ENCODE results near the gene SOX15.
A peak's percentile ranks its signal among the peaks of the same experiment; 100 is the strongest.
"Not testable (repeated sequence)": the region's sequence is repeated elsewhere in the genome, so short reads cannot be mapped to it uniquely, and the experiment has no call there.

The SOX15 gene

DNA sequence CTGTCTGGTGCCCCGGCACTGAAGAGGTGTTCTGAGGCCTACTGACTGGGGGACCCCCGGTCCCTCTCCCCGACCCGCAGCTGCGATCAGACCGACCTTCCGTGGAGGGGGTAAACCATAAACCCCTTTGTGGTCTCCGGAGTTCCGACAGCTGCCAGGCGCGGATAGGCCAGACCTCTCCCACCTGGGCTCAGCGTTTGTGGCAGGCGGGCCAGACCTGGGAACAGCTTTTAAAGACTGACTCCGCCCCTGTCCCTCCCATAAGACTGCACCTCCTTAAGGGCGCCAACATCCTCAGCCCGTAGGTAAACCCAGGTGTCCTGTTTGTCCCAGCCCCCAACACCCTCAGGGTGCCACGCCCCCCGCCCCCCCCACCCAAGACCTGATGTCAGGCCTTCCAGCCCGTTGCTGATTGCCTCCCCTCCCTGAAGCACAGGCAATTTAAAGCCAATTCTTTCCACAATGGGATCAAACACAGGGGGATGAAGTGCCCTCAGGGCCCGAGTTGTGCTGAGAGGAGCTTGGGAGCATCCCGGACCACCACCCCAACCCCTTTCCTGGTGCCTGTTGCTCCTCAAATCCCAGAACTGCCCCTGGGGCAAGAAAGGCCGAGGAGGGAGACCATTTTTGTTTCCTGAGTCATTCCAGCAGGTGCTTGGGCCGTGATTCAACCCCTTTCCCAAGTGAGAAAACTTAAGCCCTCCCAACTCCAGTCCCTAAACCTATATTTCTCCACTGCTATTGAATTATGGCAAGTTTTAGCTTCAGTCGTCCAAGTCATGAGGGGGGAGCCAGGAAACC lies at the start of gene SOX15:
Gene SOX15, minus strand, starts transcription at position 204 of the 801 bp plus-strand sequence. CDS start 418 bp downstream, outside the sequence.
- peak; percentile 44 for DNase-seq

DNA sequence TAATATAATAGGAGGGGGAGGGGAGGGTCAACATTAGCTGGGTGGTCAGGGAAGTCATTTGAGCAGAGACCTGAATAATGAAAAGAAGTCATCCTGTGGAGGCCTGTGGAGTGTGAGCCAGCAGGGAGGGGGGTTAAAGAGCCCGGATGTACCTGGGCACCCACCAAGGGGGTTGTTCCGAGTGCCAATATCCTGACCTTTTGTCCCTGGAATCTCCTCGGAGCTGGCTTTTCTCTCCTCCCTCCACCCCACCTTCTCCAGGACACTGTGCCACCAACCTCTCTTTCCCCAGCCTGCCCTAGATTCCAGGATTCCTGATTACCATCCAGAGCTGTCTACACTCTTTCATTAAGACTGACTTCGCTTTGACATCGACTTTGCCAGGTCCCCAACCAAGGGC lies 46.3 kb upstream of the SOX15 start:
- no peak for DNase-seq

DNA sequence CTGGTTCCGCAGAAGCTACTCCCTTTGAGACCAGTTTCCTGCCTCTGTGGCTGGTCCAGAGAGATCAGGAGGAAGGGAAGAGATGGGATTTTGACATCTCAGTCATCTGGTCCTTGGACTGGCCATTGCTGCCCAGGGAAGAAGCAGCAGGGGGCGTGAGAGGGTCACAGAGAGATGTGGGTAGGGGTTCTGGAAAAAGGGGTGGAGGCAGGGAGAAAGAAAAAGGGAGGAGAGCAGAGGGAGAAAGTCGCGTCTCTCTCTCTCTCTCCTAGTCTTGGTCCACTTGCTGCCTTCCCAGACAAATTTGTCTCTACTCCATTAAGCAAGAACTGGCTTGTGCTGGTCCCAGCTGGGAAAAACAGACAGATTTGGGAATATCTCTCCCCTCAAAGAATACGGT lies 44.5 kb upstream of the SOX15 start:
- peak; percentile 81 for DNase-seq

GRCh38 chr17:7633093-7633492 lies 43.2 kb upstream of the SOX15 start:
- DNase-seq: no peak

GRCh38 chr17:7632492-7632894 lies 42.6 kb upstream of the SOX15 start:
- DNase-seq: no peak

DNA sequence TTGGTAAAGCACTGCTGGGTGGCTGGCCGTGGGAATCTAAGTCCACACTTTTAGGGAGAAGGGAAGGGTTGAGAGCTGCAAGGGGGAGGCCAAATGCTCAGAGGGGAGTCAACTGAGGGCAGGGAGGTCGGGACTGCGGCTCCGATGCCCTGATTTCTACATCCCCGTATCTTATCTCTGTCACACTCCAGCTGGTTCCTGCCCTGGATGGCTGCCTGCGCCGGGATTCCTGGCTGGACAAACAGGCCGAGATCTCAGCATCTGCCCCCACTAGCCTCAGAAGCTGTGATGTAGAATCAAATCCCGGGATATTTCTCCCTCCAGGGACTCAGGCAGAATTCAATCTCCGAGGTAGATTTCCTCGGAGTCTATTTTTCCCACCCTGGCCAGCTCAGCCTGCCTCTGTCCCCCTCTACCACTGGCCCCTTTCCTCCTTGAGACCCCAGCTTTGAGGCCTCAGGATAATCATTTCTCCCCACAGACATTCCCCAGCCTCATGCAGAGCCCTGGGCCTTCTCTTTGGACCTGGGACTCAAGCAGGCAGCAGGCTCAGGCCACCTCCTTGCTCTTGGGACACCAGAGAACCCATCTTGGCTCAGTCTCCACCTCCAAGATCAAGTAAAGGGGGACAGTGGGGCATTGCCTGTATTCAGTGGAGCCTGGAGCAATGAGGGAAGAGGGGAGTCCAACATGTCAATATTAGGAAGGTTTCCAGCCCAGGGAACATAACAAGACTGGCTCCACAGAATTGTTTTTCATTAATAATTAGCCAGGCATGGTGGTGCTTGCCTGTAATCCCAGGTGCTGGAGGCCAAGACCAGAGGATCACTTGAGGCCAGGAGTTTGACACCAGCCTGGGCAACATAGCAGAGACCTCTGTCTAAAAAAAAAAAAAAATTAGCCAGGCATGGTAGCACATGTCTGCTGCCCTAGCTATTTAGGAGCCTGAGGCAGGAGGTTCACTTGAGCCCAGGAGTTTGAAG lies 41.8 kb upstream of the SOX15 start:
- no peak for DNase-seq

GRCh38 chr17:7629939-7630571 lies 40.2 kb upstream of the SOX15 start, which contains the start of gene SHBG:
Gene SHBG, plus strand, starts transcription at chr17:7630135. Its CDS starts 38 bp downstream, at chr17:7630173.
- no peak for DNase-seq

DNA sequence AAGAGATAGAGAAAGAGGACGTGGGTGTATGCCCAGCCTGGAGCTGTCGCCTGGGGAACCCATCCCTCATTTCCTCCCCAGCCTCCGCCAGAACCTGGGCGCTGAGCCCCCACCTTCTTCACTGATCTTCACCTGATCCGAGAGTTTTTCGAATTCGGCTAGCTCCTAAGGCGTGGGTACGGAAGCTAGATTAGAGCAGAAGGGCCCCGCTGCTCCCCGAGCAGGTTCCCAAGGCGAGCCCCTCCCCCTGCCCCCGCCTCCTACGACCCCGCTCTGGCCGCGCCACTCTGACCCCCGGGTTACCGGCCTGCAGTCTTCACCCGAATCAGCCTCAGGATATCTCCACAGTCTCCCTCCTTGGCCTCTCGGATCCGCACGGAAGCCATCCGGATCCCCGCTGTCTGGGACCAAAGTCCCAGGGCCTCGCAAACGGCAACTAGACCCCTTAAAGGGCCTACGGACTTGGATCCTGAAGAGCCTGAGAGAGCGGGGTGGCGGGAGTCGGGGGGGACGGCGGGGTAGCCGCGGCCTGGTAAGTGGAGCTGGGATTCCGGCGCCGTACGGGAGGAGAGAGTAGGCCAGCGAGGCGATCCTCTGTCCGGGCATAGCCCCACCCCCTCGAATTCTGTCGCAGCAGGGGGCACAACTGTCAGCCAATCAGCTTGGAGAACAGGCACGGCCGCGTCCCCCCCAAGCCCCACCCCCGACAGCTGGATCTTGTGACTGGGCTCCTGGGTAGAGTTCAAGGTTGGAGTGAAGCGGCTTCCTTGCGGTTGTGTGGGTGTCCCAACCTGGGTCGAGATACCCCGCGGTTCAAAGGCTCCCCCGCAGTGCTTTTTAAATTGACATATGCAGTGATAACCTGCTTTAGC lies 37.6 kb upstream of the SOX15 start, which contains the start of gene SAT2:
Gene SAT2, minus strand, starts transcription at position 572 of the 872 bp plus-strand sequence. Its CDS starts 186 bp downstream, at position 386.
- DNase-seq: peak; percentile 97

DNA sequence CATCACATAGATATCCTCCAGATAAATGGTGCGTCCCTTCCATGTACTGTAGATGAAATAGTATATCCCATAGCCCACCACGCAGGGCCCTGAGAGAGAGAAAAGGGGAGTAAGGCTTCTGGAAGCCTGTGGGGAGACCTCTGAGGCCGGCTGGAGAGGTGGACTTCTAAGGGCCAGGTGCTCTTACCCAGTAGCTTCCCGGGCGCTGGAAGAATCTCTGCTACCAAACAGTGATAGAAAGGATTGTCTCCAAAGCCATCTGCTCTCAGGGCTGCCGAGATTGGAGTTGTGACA lies 37.0 kb upstream of the SOX15 start:
- DNase-seq: peak; percentile 36

GRCh38 chr17:7626307-7626706 lies 36.4 kb upstream of the SOX15 start:
- DNase-seq: no peak

DNA sequence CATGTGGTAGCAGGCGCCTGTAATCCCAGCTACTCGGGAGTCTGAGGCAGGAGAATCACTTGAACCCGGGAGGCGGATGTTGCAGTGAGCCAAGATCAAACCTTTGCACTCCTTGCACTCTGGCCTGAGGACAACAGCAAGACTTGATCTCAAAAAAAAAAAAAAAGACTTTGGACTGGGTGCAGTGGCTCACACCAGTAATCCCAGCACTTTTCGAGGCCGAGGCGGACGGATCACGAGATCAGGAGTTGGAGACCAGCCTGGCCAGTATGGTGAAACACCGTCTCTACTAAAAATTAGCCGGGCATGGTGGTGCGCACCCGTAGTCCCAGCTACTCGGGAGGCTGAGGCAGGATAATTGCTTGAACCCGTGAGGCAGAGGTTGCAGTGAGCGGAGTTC lies 35.9 kb upstream of the SOX15 start:
- DNase-seq: not testable (repeated sequence)

- DNase-seq: no peak
These were observed 33.8 kb upstream of the SOX15 start for GRCh38 chr17:7623661-7624060.

DNA sequence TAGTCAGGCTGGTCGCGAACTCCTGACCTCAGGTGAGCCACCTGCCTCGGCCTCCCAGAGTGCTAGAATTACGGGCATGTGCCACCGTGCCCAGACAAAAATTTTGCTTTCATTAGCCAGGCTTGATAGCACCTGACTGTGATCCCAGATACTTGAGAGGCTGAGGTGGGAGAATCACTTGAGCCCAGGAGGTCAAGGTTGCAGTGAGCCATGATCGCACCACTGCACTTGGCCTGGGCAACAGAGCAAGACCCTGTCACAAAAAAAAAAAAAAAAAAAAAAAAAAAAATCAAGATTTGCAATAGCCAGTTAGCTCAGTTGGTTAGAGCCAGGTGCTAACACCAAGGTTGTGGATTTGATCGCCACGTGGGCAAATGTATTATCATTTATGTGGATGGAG lies 30.9 kb upstream of the SOX15 start:
- DNase-seq: no peak

GRCh38 chr17:7618608-7619007 lies 28.7 kb upstream of the SOX15 start:
- no peak for DNase-seq

- DNase-seq: no peak
These were observed 25.4 kb upstream of the SOX15 start for GRCh38 chr17:7615265-7615747.

DNA sequence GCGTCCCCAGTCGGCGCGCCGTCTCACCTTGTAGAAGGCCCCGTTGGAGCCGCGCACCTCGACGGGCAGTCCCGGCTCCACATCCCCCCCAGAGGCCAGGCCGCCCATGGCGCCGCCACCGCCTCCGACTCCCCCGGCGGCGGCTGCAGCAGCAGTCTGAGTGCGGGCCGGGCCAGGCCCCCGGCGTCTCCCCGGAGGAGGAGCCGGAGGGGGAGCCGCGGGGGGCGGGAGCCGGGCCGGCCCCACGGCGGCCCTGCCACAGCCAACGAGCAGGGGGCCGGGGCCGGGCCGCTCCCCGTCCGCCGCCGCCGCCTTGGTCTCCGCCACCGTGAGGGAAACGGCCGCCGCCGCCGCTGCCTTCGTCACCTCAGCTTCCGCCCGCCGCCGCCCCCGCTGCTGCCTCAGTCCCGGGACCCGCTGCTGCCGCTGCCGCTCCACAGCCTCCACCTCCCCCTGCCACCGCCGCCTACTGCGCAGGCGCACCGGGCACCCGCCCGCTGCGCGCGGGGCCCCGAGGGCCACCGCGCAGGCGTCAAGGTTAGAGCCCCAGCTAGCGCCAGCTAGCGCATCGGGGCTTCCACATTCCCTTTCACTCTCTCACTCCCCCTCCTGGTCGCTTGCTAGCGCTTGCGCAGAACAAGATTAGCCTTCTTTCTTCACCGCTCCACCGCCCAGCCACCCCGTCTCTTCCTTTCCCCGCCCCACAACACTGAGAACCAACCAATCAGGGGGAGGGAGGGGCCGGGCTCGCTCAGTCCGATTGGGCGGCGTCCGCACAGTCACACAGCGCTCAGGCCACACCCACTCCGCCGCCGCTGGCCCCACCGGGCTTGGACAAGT lies 24.8 kb upstream of the SOX15 start, which contains the start of gene FXR2:
Gene FXR2, minus strand, starts transcription at position 473 of the 840 bp plus-strand sequence. Its CDS starts 365 bp downstream, at position 108.
- DNase-seq: peak; percentile 100

DNA sequence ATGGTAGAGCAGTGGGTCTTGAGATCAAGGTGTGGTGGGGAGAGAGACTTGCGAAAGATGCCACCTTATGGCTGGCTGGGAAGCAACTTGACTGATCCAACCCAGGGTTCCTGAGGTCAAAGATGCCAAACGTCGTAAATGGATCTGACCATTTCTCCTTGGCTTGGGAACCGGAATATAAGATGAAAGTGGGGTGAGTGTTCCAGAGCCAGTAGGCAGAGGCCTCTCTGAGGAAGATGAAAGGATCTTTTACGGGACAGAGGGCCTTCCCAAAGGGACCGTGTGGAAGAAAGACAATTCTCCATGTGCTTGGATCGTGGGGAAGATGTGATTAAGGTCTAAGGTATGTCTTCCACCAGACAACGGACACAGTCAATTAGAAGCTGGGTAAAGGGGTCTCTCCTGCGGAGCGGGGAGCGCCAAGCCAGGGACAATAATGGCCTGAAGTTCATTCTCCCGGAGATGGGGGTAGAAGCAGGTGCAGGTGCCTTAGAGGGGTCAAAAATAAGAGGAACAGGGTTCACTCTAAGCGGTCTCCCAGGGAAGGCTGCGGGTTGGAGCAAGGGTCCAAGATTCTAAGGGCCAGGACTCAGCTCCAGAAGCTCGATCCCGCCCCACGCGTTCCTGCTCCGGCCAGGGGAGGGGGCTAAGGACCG lies 24.0 kb upstream of the SOX15 start:
- no peak for DNase-seq

- no peak for DNase-seq
These were observed 22.4 kb upstream of the SOX15 start for GRCh38 chr17:7612294-7612640.

DNA sequence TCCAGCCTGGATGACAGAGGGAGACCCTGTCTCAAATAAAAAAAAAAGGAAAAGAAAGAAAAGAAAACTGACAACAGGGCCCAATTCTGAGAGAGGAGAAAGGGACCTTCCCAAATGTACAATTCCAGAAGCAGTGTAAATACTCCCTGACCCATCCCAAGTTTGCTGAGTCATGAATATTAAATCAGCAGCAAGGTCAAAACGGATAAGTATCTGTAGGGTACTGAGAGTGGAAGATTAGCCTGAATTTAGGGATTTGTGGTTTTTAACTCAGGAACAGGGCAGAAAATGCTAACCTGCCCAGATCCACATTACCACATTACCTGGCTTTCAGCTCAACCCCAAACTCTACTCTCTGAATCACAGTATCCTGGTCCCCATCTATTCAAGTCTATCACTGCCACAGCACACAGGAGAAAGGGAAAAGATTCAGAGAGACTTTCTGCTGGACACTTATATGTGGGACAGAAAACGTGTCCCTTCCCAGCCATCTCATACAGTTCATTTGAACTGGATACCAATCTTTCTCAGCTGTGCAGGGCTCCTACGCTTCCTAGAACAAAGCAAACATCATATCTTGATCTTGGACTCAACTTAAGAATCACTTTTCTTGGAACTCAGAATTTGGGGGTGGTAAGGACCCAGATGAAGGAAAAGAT lies 21.9 kb upstream of the SOX15 start:
- no peak for DNase-seq

GRCh38 chr17:7610641-7611040 lies 20.7 kb upstream of the SOX15 start:
- no peak for DNase-seq
